ENCODE results near the gene CD3E. TPM values are rescaled to one million over a fixed set of nuclear protein-coding genes. Genes with fewer than 3 reads are reported as not detected.

Gene CD3E
- total RNA-seq, 1 donor from 2014 or later, result not detected

GRCh38 chr11:118321386-118322082, 17.0 kb downstream of the CD3E start:
- H3K36me3 Mint-ChIP-seq (ENCODE audit: insufficient read depth), result no peaks in the 10 kb centered on the region
- H3K4me1 Mint-ChIP-seq (ENCODE audit: low read depth), result peaks cover 12% of the 10 kb centered on the region
- no peak for TF ChIP-seq CTCF (IDR thresholded peaks at IDR 0.05; ENCODE audit: unreplicated experiment)
- H3K9me3 Mint-ChIP-seq (ENCODE audit: low read depth), result peaks cover 2% of the 10 kb centered on the region
- no peak overlapping the region for H3K4me3 Mint-ChIP-seq (ENCODE audit: low read depth)
- peak overlapping the region; percentile 14 for H3K27ac Mint-ChIP-seq
- peaks cover 11% of the 10 kb centered on the region for H3K27me3 Mint-ChIP-seq
- no peak for DNase-seq (ENCODE audit: low spot score, unreplicated experiment)

- Mint-ChIP-seq H3K4me3 (ENCODE audit: low read depth) (no peak overlapping the region), H3K9me3 (ENCODE audit: low read depth) (peaks cover 2% of the 10 kb centered on the region), H3K27me3 (peaks cover 9% of the 10 kb centered on the region), H3K27ac (no peak overlapping the region), H3K36me3 (ENCODE audit: insufficient read depth) (no peaks in the 10 kb centered on the region), H3K4me1 (ENCODE audit: low read depth) (peaks cover 10% of the 10 kb centered on the region)
- TF ChIP-seq CTCF (IDR thresholded peaks at IDR 0.05; ENCODE audit: unreplicated experiment), result no peak
- DNase-seq (ENCODE audit: low spot score, unreplicated experiment), result no peak
These were observed 18.2 kb downstream of the CD3E start for GRCh38 chr11:118322721-118323120.

GRCh38 chr11:118325283-118325682, 20.8 kb downstream of the CD3E start:
- Mint-ChIP-seq H3K36me3 (ENCODE audit: insufficient read depth) (peaks cover 2% of the 10 kb centered on the region), H3K4me3 (ENCODE audit: low read depth) (no peak overlapping the region), H3K4me1 (ENCODE audit: low read depth) (peaks cover 12% of the 10 kb centered on the region), H3K27ac (no peak overlapping the region), H3K9me3 (ENCODE audit: low read depth) (peaks cover 10% of the 10 kb centered on the region), H3K27me3 (no peaks in the 10 kb centered on the region)
- TF ChIP-seq CTCF (IDR thresholded peaks at IDR 0.05; ENCODE audit: unreplicated experiment), result no peak
- no peak for DNase-seq (ENCODE audit: low spot score, unreplicated experiment)

GRCh38 chr11:118328745-118329144, 24.2 kb downstream of the CD3E start:
- TF ChIP-seq CTCF (IDR thresholded peaks at IDR 0.05; ENCODE audit: unreplicated experiment), result no peak
- peaks cover 8% of the 10 kb centered on the region for H3K9me3 Mint-ChIP-seq (ENCODE audit: low read depth)
- no peak for DNase-seq (ENCODE audit: low spot score, unreplicated experiment)
- H3K36me3 Mint-ChIP-seq (ENCODE audit: insufficient read depth), result peaks cover 2% of the 10 kb centered on the region
- H3K27ac Mint-ChIP-seq, result no peak overlapping the region
- no peak overlapping the region for H3K4me3 Mint-ChIP-seq (ENCODE audit: low read depth)
- H3K4me1 Mint-ChIP-seq (ENCODE audit: low read depth), result peaks cover 1% of the 10 kb centered on the region
- no peaks in the 10 kb centered on the region for H3K27me3 Mint-ChIP-seq

- no peak for DNase-seq (ENCODE audit: low spot score, unreplicated experiment)
- Mint-ChIP-seq H3K4me3 (ENCODE audit: low read depth) (no peak overlapping the region), H3K36me3 (ENCODE audit: insufficient read depth) (no peaks in the 10 kb centered on the region), H3K27me3 (no peaks in the 10 kb centered on the region), H3K9me3 (ENCODE audit: low read depth) (no peaks in the 10 kb centered on the region), H3K27ac (no peak overlapping the region), H3K4me1 (ENCODE audit: low read depth) (no peaks in the 10 kb centered on the region)
- TF ChIP-seq CTCF (IDR thresholded peaks at IDR 0.05; ENCODE audit: unreplicated experiment), result no peak
These were observed 30.2 kb downstream of the CD3E start for GRCh38 chr11:118334745-118335144.
